ENCODE results near the gene SSX2IP. TPM values are rescaled to one million over a fixed set of nuclear protein-coding genes. Genes with fewer than 3 reads are reported as not detected.
"Not testable (repeated sequence)": the region's sequence is repeated elsewhere in the genome, so short reads cannot be mapped to it uniquely, and the experiment has no call there.

SSX2IP gene
- total and polyA plus RNA-seq, 9 donors, result 14.4 to 19.3 (median 16.5) TPM

- no peak overlapping the region for H3K4me3 ChIP-seq (ENCODE audit: low read length)
- H3K27ac ChIP-seq (ENCODE audit: low read length), result no peak overlapping the region
- DNase-seq, result no peak
- 77% methylated on average over 2 of the region's 5 CpGs for WGBS (ENCODE audit: insufficient coverage)
- H3K4me1 ChIP-seq (ENCODE audit: control insufficient read depth, insufficient read depth, low read length), result no peaks in the 10 kb centered on the region
- H3K9me3 ChIP-seq (replicated peaks; ENCODE audit: control insufficient read depth, low read depth, low read length), result peaks cover 22% of the 10 kb centered on the region
- peaks cover 5% of the 10 kb centered on the region for H3K27me3 ChIP-seq (ENCODE audit: control insufficient read depth, insufficient read depth, low read length)
- H3K36me3 ChIP-seq (ENCODE audit: control insufficient read depth, insufficient read depth, low read length), result no peaks in the 10 kb centered on the region
These were observed 83.3 kb downstream of the SSX2IP start for GRCh38 chr1:84606977-84607376.

- H3K27ac ChIP-seq (ENCODE audit: low read length), result no peak overlapping the region
- H3K4me3 ChIP-seq (ENCODE audit: low read length), result no peak overlapping the region
- peaks cover 7% of the 10 kb centered on the region for H3K27me3 ChIP-seq (ENCODE audit: control insufficient read depth, insufficient read depth, low read length)
- no peaks in the 10 kb centered on the region for H3K36me3 ChIP-seq (ENCODE audit: control insufficient read depth, insufficient read depth, low read length)
- peaks cover 22% of the 10 kb centered on the region for H3K9me3 ChIP-seq (replicated peaks; ENCODE audit: control insufficient read depth, low read depth, low read length)
- no peaks in the 10 kb centered on the region for H3K4me1 ChIP-seq (ENCODE audit: control insufficient read depth, insufficient read depth, low read length)
- WGBS (ENCODE audit: insufficient coverage), result 60% methylated on average over 1 of the region's 1 CpG
- DNase-seq, result no peak
These were observed 85.1 kb downstream of the SSX2IP start for GRCh38 chr1:84605157-84605556.

DNA sequence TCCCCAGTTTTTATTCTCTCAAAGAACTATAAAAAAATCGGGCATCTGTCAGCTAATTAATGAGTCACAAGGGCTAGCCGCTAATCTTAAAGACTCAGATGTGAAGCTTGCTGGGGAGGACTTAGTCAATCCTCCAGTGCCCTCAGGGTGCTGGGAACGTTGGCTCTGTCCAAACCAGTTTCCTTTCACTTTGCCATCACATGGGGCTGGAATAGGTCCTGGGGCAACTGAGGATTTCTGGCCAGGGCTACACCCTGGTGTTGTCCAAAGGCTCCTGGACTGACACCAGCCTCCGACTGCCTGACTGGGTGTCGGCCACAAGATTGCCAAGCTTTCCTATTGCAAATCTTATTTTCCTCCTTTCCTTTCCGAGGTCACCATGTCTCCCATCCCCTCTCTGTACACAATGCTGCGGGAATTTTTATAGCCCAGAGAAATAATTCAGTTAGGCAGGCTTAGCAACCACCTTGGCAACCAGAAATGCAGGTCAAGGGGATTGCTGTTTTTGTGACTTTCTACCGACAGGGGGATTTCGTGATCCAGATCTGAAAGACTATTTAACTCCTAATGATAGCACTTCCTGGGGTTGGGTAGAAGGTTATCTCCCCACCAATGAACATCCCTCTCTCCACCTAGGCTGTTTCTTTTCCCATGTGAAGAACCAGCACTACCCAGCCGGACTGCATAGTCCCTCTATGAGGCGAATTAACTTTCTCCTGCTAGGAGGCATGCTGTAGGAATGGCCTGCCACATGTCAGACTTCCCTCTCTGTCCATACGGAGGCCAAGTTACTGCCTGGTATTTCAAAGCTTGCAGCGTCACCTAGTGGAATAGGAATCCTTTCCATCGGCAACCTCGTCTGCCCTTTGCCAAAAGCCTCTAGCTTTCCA is 86.1 kb downstream of the SSX2IP start:
- peaks cover 22% of the 10 kb centered on the region for H3K9me3 ChIP-seq (replicated peaks; ENCODE audit: control insufficient read depth, low read depth, low read length)
- no peaks in the 10 kb centered on the region for H3K36me3 ChIP-seq (ENCODE audit: control insufficient read depth, insufficient read depth, low read length)
- no peak overlapping the region for H3K4me3 ChIP-seq (ENCODE audit: low read length)
- WGBS (ENCODE audit: insufficient coverage), result 86% methylated on average over 6 of the region's 15 CpGs
- no peak overlapping the region for H3K27ac ChIP-seq (ENCODE audit: low read length)
- no peaks in the 10 kb centered on the region for H3K4me1 ChIP-seq (ENCODE audit: control insufficient read depth, insufficient read depth, low read length)
- peaks cover 7% of the 10 kb centered on the region for H3K27me3 ChIP-seq (ENCODE audit: control insufficient read depth, insufficient read depth, low read length)
- DNase-seq, result no peak

GRCh38 chr1:84603223-84603622 is 87.0 kb downstream of the SSX2IP start:
- H3K27ac ChIP-seq (ENCODE audit: low read length), result no peak overlapping the region
- peaks cover 7% of the 10 kb centered on the region for H3K27me3 ChIP-seq (ENCODE audit: control insufficient read depth, insufficient read depth, low read length)
- no peaks in the 10 kb centered on the region for H3K36me3 ChIP-seq (ENCODE audit: control insufficient read depth, insufficient read depth, low read length)
- DNase-seq, result no peak
- WGBS (ENCODE audit: insufficient coverage), result no CpG with 5 or more reads among the region's 2 CpGs
- no peak overlapping the region for H3K4me3 ChIP-seq (ENCODE audit: low read length)
- no peaks in the 10 kb centered on the region for H3K4me1 ChIP-seq (ENCODE audit: control insufficient read depth, insufficient read depth, low read length)
- peaks cover 22% of the 10 kb centered on the region for H3K9me3 ChIP-seq (replicated peaks; ENCODE audit: control insufficient read depth, low read depth, low read length)

DNA sequence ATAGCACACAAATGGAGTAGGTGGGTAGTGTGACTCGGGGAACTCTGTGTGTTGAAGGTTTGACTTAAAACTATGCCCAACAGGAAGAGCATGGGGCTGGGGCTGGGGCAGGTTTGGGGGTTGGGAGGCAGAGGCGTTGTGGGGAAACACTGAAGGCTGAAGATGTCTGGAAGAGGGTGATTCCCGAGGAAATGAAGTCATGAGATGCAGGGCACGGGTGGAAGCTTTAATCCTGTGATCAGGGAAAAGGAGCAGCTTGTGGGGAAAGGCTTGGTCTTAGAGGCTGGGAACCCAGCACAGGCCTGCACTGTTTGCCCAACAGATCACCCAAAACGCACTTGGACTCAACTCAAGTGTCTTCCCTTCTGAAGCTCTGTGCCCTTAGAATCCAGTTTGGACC is 89.5 kb downstream of the SSX2IP start:
- DNase-seq, result no peak
- 78% methylated on average over 5 of the region's 5 CpGs for WGBS (ENCODE audit: insufficient coverage)
- H3K9me3 ChIP-seq (replicated peaks; ENCODE audit: control insufficient read depth, low read depth, low read length), result peaks cover 12% of the 10 kb centered on the region

DNA sequence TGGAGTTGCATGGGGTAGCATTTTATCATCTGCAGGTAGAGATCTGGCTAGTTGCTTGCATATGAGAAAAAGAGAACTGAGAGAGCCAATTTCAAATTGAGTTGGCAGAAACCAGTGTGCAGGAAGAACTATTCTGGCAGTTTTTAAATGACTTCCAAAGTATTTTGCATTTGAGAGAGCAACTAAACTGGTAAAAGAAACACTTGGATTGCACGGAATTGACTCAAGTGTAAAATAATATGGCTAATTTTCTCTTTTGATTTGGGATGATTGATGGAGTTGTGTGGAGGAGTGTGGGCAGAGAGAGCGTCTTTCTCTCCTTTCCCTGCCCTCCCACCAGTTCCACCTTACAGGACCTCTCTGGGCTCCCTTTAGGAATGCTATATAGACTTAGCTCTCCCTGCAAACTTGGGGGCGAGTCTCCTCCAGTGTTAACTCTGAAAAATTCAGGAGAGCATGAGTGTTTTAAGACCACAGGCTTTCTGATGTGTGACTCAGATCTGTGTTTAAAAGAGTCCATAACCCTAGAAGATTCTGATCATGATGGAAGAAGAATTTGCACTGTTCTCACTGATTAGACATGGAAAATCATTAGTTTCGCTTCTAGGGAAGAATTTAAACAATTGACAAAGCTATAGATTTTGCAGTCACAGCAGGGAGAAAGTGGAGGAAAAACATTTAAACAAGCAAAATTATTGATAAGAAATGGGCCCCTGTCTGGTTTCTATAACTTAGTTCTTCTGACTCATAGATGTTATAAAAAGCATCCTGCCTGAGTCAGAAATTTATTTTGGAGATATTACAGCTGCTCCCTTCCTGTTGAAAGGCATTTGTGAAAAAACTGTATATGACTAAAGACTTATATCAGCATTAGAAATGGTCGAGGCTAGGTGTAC is 91.2 kb downstream of the SSX2IP start:
- Histone ChIP-seq H3K4me3 (ENCODE audit: low read length) (no peak overlapping the region), H3K27ac (ENCODE audit: low read length) (no peak overlapping the region), H3K36me3 (ENCODE audit: control insufficient read depth, insufficient read depth, low read length) (no peaks in the 10 kb centered on the region), H3K9me3 (replicated peaks; ENCODE audit: control insufficient read depth, low read depth, low read length) (no peaks in the 10 kb centered on the region), H3K27me3 (ENCODE audit: control insufficient read depth, insufficient read depth, low read length) (peaks cover 3% of the 10 kb centered on the region), H3K4me1 (ENCODE audit: control insufficient read depth, insufficient read depth, low read length) (no peaks in the 10 kb centered on the region)
- 63% methylated on average over 2 of the region's 5 CpGs for WGBS (ENCODE audit: insufficient coverage)
- DNase-seq, result no peak

More for the DNA sequence above, 89.5 kb downstream of the SSX2IP start:
- Histone ChIP-seq H3K36me3 (ENCODE audit: control insufficient read depth, insufficient read depth, low read length) (no peaks in the 10 kb centered on the region), H3K27me3 (ENCODE audit: control insufficient read depth, insufficient read depth, low read length) (peaks cover 6% of the 10 kb centered on the region), H3K4me1 (ENCODE audit: control insufficient read depth, insufficient read depth, low read length) (no peaks in the 10 kb centered on the region), H3K4me3 (ENCODE audit: low read length) (no peak overlapping the region), H3K27ac (ENCODE audit: low read length) (no peak overlapping the region)

- Histone ChIP-seq H3K4me1 (ENCODE audit: control insufficient read depth, insufficient read depth, low read length) (no peaks in the 10 kb centered on the region), H3K36me3 (ENCODE audit: control insufficient read depth, insufficient read depth, low read length) (no peaks in the 10 kb centered on the region), H3K27me3 (ENCODE audit: control insufficient read depth, insufficient read depth, low read length) (peaks cover 3% of the 10 kb centered on the region), H3K27ac (ENCODE audit: low read length) (no peak overlapping the region), H3K4me3 (ENCODE audit: low read length) (no peak overlapping the region), H3K9me3 (replicated peaks; ENCODE audit: control insufficient read depth, low read depth, low read length) (no peaks in the 10 kb centered on the region)
- WGBS (ENCODE audit: insufficient coverage), result no CpG with 5 or more reads among the region's 3 CpGs
- DNase-seq, result no peak
These were observed 91.8 kb downstream of the SSX2IP start for GRCh38 chr1:84598418-84598817.

GRCh38 chr1:84597011-84597410 is 93.2 kb downstream of the SSX2IP start:
- Histone ChIP-seq H3K4me3 (ENCODE audit: low read length) (no peak overlapping the region), H3K9me3 (replicated peaks; ENCODE audit: control insufficient read depth, low read depth, low read length) (no peaks in the 10 kb centered on the region), H3K27ac (ENCODE audit: low read length) (no peak overlapping the region), H3K27me3 (ENCODE audit: control insufficient read depth, insufficient read depth, low read length) (peaks cover 2% of the 10 kb centered on the region), H3K4me1 (ENCODE audit: control insufficient read depth, insufficient read depth, low read length) (no peaks in the 10 kb centered on the region), H3K36me3 (ENCODE audit: control insufficient read depth, insufficient read depth, low read length) (no peaks in the 10 kb centered on the region)
- no peak for DNase-seq
- 86% methylated on average over 1 of the region's 1 CpG for WGBS (ENCODE audit: insufficient coverage)

DNA sequence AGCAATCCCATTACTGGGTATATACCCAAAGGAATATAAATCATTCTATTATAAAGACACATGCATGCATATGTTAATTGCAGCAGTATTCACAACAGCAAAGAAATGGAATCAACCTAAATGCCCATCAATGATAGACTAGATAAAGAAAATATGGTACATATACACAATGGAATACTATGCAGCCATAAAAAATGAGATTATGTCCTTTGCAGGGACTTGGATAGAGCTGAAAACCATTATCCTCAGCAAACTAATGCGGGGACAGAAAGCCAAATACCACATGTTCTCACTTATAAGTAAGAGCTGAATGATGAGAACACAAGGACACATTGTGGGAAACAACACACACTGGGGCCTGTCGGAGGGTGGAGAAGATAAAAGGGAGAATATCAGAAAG is 95.3 kb downstream of the SSX2IP start:
- not testable (repeated sequence) for H3K27ac ChIP-seq (ENCODE audit: low read length); H3K36me3 ChIP-seq (ENCODE audit: control insufficient read depth, insufficient read depth, low read length); H3K4me3 ChIP-seq (ENCODE audit: low read length); DNase-seq; H3K9me3 ChIP-seq (replicated peaks; ENCODE audit: control insufficient read depth, low read depth, low read length); H3K27me3 ChIP-seq (ENCODE audit: control insufficient read depth, insufficient read depth, low read length); H3K4me1 ChIP-seq (ENCODE audit: control insufficient read depth, insufficient read depth, low read length)
- no CpG with 5 or more reads among the region's 2 CpGs for WGBS (ENCODE audit: insufficient coverage)
